Glomerular visceral epithelial cell (primary cell): ENCODE measurements around the gene H3-3A.

Source experiments
- DNase-seq: peaks from one replicate; pipeline ENCODE4 v3.0.0-alpha.2; 2016; ENCODE audit errors: extremely low spot score

Gene H3-3A

DNA sequence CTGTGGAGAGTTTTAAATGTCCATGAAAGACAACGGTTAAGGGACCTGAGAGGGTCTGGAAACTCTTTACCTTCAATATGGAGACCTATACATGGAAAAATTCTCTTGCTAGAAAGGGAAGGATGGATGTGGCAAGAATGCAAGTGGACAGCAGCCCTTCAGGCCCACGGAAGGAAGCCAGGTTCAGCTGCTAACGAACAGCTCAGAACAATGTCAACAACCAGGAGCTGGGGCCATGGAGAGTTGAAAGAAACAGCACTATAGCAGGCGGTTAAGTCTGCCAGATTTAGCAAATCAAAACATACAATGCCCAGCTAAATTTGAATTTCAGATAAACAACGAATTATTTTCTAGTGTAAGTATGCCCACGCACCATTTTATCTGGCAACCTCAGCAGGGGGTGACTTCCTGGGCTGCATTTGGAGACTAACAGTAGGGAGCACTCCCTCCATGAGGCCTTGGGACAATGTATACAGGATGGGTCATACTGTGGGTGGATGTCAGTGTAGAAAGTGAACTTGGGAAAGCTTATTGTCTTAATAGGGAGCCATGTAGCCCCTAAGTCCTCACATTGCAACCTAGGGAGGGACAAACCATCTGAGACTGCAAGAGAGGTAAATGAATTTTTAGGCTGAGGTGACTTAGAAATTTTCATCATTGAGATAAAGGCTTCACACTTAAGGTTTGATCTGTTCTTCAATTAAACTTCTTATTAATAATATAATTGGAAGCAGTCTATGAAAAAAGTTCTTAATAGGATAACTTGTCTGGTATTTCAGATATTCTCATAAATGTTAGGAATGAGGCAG, 7.8 kb upstream of the H3-3A start:
- no peak for DNase-seq

DNA sequence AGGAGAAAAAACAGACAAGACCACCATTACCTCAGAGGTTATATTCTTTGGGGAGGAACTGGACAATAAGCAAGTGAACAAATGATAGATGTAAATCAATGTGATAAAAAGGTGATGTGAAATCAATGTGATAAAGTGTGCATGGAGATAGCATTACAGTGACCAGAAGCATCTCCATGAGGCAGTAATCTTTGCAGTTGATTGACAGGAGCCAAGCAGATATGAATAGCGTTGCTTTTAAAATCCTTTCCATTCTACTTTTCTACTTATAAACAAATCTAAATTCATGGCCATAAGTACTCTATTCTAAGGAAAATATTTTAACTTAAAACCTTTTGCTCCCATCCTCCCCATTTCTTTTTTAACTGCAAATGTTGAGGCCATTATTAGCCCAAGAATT, 2.8 kb upstream of the H3-3A start:
- no peak for DNase-seq

DNA sequence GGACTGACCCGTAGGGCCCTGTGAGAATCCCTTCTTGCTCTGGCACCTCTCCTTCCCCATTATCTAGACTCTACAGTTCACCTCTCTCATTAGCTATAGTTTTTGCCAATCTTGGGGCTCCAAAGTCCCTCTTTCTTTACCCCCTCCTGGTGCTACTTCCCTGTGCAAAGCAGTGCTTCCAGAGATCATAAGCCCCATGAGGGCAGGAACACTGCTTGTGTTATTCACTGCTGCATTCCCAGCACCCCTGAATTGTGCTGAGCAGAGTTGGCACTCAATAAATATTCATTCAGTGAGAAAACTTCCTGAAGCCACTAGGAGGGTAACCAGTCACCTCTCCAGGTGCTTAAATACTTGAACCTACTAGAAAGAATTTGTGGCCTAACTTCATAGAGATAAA, 2.1 kb upstream of the H3-3A start:
- no peak for DNase-seq

DNA sequence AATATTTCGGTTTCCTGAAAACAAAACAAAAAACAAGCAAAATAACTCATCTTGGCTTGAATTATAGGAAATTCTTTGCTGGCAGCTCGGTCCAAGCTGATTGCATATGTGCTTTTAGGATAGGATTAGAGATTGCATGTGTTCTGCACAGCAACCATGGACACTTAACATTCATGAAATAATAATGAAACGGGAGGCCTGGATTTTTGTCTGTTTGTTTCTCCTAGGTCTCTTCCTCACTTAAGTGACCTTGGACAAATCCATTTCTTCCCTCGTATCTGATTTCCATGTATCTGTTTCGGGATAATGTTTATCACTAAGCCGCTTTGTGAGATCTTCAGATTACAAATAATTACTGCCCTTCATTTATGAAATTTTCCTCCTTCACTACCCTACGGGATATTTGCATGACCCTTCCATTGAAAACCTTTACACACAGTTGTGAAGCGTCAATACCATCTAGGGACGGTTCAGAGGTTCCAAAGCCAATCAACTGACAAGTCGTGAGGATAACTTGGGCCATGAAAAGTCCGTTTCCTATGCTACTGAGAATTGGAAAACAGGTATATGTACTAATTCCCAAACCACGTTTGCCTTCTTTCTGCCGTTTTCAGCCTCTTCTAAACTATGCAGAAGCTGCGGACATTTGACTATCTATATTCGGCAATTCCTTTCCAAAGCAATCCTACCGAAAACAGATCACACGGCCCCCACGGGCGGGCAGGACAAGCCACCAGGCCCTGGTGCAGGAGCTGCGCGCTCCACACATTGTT, 1.3 kb upstream of the H3-3A start:
- DNase-seq = no peak

DNA sequence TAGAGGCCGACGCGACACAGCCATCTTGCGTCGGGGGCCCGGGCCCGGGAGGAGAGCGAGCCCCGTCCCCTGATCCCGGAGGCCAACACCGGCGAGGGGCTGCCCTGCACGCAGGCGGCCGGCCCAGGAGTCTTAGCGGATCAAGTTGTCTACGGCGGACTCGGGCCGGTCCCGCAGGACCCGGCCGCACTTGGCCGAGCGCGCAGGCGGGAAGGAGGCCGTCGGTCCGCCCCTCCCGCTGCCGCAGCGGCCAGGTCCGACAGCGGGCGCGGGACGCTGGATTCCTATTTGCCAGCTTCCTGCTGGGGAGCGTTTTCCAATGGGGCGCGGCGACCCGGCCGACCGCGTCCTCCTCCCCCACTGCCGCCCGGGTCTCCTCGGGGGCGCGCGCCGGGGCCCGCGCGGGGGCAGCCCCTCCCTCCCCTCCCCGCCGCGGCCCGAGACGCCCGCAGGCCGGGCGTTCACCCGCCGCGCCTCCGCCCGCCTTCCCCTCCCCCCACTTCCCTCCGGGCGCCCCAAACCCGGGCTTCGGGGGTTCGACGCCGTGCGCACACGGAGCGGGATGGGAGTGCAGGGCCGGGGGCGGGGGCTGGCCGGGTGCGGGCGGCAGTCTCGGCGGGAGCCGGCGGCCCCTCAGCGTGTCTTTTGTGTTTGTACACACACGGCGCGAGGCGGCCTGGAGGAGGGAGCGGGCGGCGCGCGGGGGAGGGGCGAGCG, 517 bp upstream of the H3-3A start:
- DNase-seq = peak; percentile 91

DNA sequence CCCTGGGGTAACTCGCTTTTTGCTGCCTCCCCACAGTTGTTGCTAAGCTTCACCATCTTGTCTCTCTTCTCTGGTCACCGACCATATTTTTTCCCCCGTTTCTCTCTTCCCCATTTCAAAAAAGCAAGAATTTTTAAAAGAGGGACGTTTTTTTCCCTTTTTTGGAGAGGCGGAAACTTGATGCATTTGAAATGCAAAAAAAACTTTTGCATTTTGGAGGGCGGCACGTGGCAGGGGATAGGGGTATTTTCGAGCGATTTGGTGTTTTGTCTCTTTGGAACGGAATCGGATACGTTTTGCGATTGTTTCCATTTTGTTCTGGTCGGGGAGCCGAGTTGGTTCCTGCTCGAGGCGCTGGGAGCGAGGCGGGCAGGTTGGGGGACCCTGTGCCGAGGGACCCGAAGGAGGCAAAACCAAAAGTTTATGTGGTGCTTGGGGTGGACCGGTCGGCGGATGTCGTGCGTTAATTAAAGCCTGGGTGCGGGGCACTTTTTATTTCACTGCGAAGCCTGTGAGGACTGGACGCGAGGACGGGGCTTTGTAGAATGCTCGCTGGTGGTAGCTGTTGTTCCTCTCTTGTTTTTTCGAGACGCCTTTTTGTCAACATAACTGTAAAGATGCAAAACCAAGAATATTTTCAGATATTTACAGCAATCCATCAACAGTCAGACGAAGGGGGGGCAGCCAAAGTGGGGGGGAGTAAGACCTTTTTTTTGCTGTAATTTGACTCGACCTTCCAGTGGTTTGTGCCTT, 884 bp downstream of the H3-3A start:
- DNase-seq = peak; percentile 42

DNA sequence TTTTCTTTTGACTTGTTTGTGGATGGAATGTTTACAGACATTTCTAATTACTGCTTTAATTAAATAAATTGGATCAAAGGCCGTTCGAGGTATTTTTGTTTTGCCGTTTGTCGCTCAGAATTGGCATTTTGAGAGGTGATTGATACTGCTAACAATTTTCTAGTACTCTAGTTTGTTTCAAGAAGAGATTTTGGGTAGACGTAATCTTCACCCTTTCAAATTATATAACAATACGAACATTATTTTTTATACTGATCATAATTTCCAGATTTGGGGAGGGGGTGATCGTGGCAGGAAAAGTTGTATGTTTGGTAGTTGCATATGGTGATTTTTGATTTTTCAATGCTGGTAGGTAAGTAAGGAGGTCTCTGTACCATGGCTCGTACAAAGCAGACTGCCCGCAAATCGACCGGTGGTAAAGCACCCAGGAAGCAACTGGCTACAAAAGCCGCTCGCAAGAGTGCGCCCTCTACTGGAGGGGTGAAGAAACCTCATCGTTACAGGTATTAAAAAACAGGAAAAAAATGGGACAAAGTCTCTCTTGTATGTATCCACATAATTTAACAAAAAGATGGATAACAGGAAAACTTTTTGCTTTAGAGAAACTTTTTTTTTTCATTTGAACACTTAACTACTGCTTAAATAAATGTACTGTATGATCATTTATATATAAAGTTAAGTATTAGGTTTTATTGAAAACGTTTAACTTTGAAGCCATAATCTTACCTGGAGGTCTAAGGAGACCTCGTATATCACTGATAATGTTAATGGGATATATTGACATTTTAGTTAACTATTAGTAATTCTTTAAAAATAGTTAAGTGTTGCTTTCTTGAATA, 1.7 kb downstream of the H3-3A start:
- peak; percentile 34 for DNase-seq

DNA sequence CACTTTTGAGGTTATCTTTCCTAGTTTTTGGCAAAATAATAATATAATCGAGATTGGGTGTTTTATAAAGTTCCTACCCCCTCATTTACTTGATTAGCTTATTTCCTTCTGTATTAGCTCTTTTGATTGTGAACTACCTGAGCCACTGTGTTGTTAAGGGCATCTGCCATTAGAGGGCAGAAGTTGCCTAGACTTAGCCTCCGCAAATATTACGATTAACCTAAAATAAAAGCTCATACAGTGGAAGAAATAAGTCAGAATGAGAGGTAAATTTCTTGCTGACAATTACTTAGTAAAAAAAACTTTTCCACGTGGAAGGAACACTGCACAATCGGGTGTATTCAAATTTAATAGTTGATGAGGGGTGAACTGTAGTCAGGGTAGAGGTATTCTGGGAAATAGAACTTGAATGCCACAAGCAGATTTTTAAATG, 2.3 kb downstream of the H3-3A start:
- peak; percentile 57 for DNase-seq

DNA sequence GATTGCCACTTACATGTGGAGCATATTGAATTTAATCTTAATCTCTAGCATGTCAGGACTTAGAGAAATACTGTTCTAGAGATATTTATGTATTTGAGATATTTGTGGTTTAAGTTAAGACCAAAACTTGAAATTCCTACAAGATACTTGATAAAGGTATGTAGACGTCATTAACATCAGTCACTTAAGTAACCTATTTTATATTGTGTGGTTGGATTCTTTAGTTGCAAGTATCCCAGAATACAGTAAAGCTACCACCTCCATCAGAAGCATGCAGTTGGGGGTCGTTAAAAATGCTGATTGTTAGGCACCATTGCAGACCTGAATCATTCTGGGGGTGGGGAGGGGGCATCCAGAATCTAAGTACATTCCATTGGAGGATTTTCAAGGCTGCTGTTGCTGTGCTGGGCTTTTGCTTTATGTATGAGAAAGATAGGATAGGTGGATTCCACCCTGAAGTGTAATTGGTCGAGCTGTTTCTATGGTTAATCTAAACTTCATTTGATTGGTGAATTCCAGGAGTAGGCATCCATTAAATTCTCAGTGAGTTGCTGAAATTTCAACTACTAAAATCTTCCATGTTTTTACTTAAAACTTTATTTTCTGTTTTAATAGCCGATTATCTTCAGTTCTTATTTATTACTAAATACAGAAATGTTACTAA, 4.0 kb downstream of the H3-3A start:
- DNase-seq = no peak

DNA sequence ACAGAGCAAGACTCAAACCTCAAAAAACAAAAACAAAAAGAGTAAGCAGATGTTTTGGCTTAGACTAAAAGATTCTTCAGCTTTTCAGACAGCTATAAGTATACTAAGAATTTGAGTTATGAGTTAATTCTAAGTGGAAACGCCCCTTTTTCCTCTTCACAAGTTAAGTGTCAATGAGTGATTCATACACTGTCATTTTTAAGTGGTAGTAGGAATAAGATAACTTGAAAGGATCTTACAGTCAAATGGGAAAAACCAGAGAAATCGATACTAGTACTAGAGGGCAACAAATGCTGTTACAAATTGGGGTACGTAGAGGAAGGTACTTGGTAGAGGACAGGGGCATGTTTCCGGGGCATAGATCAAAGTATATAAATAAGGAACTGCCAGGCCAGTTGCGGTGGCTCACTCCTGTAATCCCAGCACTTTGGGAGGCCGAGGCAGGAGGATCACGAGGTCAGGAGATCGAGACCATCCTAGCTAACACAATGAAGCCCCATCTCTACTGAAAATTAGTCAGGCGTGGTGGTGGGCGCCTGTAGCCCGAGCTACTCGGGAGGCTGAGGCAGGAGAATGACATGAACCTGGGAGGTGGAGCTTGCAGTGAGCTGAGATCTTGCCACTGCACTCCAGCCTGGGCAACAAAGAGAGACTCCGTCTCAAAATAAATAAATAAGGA, 7.4 kb downstream of the H3-3A start:
- DNase-seq = no peak

DNA sequence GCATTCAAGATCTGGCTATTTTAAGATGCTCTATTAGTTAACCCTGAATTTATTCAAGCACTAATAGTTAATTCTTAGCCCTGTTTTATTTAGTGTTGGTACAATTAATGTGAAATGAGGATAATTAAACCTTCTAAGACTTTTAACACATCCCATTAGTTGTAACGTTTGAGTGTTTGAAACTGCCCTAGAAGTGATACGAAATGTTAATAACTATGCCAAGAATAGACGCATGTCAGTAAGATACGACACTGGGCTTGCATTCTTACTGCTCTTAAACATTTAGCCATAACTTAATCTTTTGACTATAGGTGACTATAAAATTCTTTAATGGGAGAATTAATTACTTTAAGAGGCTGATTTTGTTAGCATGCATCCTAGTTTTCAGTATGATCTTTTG, 9.8 kb downstream of the H3-3A start:
- DNase-seq = no peak

DNA sequence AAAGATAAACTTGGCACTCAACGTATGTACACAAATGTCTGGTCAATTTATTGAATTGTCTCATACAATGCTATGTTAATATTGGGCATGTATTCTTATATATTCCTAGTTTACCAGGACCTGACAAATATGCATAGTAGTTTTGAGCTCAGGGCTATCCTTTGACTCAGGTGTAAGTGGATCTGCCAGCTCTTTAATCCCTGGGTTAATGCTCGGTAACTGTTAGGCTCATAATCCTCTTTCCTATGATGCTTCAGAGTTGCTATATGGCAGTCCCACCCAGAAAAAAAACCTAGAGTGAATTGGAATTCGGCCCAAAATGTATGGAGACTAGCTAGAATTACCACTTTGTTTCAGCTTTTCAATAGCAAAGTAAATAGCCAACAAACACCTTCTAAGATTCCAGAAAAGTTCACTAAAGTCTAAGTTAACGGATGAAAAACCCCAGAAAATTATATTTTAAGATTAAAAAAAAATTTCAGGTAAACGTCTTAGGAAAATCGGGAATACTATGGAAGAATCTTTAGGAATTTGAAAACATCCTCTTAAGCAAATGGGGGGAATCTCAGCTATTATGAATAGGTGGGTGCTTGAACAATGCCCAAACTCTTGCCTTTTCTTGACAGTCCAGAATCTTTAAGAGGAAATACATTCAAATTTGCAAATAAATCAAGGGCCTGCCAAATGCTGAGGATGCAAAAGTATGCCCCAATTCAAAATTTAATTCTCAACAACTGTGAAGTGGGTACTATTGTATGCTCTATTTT, 10.9 kb downstream of the H3-3A start:
- no peak for DNase-seq

DNA sequence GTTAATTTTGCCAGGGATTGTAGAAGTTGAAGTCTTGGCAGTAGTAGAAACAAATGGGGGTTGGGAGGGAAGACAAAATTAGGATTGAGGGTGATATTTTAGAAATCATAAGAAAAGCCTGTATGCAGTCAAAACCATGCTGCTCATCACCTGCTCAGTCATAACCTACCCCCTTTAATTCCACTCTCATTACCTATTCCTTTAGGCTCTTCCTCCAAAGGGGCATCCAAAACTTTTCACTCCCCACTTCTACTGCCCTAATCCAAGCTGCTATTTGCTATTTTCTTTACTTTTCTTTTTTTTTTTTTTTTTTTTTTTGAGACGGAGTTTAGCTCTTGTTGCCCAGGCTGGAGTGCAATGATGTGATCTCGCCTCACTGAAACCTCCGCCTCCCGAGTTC, 11.5 kb downstream of the H3-3A start:
- DNase-seq = no peak

DNA sequence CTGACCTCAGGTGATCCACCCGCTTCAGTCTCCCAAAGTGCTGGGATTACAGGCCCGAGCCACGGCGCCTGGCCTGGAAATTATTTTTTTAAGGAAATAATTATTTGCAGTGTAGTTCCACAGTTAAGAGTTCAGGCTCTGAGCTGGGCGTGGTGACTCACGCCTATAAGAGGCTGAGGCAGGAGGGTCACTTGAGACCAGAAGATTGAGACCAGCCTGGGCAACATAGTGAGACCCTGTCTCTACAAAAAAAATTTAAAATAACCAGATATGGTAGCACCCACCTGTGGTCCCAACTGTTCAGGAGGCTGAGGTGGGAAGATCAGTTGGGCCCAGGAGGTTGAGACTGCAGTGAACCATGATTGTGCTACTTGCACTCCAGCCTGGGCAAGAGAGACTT, 13.9 kb downstream of the H3-3A start:
- no peak for DNase-seq

DNA sequence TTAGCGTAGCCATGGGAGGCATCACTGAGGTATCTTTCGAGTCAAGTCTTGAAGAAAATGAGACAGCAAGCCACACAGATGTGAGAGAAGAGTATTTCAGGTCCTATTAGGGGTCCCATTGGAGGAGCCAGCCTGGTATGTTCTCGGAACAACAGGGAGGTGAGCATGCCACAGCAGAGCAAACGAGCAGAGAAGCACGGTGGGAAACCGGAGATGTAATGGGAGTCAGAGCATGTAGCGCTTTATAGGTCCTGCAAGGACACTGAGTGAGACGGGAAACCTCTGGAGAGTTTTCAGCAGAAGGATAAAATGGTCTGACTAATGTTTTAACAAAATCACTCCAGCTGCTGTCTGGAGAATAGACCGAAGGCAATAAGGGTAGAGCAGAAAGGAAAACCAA, 15.9 kb downstream of the H3-3A start:
- DNase-seq = no peak

DNA sequence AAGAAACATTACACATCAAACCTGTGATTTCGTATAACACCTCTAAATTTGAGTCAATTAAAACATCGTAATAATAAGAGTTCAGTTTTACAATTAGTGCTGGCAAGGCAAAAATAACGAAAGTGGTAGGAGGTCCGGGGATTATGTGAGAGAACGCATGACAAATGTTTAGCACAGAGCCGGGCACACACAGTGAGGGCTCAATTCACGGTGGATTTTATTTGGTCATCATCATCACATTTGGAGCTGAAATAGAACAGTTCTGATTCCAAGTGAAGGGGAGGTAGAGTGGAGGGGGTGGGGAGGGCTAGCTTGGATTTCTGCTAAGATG, 20.0 kb downstream of the H3-3A start:
- DNase-seq = no peak

DNA sequence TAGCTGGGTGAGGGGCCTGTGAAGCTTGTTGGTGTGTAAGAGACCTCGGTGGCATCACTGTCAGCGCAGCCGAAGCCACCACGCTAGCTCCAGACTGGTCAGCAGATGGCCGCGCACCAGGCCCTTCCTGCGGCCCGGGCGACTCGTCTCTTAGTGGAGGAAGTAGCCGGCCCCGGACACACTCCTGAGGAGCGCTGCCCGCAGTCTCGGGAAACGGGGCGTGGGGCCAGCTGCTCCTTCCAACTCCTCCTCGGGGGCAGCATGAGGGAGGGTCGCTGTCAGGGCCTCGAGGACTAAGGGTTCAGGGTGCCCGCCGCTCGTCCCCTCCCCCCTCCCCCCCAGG, 20.4 kb downstream of the H3-3A start:
- peak; percentile 46 for DNase-seq

DNA sequence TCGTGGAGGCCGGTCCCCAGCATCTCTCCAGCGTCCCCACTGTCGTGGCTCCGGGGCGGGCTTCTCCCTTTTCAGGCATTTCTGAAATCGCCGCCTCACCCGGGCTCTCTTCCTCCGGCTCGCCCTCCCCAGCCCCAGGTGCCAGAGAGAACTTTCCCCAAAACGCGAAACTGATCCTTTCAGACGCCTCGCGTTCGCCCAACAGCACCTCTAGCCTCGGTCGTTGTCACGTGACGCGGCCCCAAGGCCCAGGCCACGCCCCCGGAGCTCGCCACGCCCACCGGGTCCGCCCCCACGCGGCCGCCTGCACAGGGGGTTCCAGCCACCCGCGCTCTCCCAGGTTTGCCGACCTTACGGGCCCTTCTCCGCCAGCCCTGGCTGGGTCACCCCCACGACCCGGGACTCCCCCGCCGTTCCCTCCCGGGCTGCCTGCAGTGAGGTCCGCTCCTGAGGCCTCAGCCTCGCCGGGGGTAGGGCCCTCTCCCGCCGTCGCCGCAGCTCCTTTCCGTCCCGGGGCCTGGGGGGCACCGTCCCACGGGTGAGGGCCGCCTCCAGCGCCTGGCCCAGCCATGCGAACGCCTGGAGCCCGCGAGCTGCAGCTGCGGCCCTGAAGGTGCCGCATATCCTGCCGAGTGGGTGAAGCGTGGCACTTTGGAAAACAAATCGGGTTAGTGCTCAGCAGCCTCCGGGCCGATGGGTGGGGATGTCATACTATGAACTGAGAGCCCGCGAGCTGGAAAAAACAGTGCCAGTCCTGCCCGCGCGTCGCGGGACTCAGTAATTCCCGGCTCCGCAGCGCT, 21.0 kb downstream of the H3-3A start:
- DNase-seq = peak; percentile 82
